Germinal center (tissue), 1 donor: Measurements from ENCODE around the gene POLD3.
"Not testable (repeated sequence)": the region's sequence is repeated elsewhere in the genome, so short reads cannot be mapped to it uniquely, and the experiment has no call there.

Experiments
- DNase-seq: peaks from one replicate; pipeline ENCODE4 v3.0.0; 2012; ENCODE audit warnings: mixed read lengths, low spot score

Gene POLD3

DNA sequence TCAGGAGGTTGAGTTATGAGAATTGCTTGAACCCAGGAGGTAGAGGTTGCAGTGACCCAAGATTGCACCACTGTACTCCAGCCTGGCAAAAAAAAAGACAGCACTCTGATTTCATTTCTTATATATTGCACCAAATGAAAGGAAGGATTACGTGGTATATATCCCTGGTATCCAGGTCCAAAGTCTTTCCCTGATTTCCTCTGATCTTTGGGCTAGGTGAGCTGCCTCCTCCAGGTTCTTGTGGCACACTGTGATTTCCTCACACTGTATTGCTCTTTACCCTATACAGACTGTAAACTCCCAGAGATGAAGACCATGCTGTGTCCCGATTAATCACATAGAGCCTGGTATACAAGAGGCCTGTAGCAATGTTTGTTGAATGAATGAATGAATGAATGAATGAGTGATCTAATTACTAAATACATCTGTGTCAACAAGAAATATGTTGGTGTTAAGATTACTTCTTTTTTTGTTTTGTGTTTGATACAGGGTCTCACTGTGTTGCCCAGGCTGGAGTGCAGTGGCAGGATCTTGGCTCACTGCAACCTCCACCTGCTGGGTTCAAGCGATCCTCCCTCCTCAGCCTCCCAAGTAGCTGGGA lies 9.3 kb upstream of the POLD3 start:
- DNase-seq: no peak

DNA sequence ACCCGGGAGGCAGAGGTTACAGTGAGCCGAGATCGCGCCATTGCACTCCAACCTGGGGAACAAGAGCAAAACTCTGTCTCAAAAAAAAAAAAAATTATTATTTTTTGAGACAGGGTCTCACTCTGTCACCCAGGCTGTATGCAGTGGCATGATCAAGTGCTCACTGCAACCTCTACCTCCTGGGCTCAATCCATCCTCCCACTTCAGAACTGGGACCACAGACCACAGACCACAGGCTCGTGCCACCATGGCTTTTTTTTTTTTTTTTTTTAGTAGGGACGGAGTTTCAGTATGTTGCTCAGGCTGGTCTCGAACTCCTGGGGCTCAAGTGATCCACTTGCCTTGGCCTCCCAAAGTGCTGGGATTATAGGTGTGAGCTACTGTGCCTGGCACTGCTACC lies 1.9 kb upstream of the POLD3 start:
- DNase-seq: not testable (repeated sequence)

DNA sequence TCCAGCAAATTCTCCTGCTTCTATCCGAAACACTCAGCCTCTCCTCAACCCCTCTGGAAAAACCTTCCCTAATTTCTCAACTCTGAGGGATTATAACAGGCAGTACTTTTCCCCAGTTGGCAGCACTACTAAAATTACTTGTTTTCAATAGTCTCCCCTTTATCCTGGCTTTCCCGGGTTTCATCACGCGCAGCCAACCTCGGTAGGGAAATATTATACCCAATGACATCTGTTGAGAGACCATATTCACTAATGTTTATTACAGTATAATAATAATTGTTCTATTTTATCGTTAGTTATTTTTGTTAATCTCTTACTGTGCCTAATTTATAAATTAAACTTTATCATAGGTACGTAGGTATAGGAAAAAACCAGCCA lies 330 bp upstream of the POLD3 start:
- DNase-seq: no peak

DNA sequence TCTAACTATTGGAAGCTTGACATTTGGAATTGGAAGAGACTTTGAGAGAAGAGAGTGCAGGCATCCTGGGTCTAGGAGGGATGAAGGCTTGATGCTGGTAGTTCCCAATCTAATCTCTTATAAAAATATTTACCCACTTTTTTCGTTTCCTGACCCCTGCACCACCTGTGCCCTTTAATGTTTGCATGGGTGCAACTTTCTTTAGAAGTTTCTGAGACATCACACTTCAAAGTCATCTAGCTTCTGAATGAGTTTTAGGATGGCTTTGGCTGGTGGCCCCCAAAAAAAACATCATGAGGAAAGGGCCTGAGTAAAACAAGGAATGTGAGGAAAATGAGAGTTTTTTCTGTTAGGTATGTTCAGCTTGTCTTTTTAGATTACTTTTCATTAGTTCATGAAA lies 1.1 kb downstream of the POLD3 start:
- no peak for DNase-seq

DNA sequence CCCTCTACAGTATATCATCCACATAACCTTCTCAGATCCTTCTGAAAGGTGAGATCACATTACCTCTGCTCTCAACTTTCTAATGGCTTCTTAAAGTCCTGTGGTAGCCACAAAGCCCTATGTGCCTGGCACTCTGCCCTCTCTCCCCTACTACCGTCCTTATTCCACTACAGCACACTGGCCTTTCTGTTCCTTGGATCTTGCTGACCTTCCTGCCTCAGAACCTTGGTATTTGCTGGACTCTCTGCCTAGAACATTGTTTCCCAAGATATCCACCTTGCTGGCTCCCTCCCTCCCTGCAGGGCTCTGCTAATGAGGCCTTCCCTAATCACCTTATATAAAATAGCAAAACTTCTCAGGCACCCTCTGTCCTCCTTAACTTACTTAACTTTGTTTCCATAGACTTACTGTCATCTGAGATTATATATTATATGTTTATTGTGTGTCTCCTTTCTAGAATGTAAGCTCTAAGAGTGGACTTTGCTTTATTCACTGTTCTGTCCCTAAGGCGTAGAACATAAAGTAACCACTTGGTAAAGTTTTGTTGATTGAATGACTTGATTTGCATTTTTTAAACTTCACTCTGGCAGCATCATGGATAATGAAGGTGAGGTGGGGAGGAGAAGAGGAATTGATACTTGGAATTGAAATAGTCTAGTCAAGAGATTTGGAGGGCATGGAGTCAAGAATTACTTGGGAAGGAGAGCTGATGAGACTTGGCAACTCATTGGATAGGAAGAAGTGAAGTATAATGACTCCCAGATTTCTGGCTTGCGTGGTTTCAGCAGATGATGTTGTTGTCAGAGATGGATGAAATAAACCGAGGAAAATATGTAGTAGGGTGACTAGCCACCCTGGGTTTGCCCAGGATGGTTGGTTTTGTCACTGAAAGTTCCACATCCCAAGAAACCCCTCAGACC lies 10.5 kb downstream of the POLD3 start:
- DNase-seq: no peak

DNA sequence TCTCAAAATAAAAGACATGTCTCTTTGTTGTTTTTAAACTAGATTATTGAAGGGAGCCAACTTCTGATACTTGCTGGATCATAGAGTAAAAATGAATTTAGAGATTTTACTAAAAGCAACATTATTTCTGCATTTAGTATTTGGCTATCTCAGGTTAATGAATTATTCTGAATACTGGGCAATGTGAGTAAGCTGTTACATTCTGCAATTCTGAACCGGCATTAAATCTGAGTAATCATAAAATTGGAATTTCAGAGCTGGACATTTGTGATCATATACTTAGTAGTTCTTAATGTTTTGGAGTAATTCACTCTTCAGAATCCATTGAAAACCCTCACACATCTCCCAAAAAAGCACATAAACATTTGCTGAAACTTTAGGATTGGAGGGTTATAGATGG lies 11.5 kb downstream of the POLD3 start:
- DNase-seq: no peak

DNA sequence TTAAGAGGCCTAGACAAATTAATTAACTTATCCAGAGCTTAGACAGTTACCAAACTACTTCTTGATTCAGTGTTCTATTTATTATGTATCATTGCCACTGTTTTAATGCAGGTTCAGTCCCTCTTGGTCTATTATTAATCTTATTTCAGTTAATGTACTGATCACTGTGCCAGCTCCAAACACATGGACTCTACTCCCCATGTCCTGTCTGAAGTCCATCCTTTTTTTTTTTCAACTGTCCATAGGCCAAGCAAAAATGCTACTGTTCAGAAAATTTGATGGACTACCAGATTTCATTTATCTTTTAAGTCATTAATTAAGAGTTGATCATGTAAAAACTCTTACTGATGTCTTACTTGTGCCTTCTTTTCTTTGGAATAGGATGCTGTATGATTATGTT lies 11.9 kb downstream of the POLD3 start:
- DNase-seq: no peak

DNA sequence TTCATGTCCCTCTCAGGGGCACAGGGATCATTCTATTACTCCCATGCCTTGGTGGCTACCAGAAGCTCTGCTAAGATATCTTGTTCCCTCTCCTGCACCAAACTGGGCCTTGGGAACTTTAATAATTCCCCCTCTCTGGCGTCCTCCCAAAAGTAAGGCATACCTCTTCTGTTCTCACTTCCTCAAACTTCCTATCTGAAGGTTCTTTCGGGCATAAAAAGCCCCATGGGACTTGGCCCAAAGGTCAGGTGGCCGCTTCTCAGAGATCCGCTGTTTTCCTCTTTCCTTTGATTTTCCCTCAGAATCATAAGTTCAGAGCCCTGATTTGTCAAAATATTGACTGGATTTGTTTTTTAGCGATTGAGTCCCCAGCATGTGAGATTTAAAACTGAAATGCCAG lies 13.0 kb downstream of the POLD3 start:
- no peak for DNase-seq

DNA sequence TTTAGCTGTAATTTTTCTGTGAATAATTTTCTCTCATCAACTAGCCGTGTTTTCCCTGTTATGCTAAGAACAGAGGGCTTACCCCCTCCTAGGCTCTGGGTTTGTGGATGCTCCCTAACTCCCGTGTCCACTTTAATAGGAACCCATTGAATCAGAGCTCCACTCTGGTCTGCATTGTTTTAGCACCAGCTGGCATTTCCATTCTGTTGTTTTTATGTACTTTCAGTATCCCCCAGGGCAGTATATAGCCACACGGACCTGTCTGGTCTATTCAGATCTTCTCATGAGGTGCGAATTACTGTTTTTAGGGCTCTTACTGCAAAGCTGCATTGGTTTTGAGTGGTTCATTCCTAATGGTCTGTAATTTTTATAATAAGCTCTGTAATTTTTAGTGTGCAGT lies 16.0 kb downstream of the POLD3 start:
- no peak for DNase-seq

DNA sequence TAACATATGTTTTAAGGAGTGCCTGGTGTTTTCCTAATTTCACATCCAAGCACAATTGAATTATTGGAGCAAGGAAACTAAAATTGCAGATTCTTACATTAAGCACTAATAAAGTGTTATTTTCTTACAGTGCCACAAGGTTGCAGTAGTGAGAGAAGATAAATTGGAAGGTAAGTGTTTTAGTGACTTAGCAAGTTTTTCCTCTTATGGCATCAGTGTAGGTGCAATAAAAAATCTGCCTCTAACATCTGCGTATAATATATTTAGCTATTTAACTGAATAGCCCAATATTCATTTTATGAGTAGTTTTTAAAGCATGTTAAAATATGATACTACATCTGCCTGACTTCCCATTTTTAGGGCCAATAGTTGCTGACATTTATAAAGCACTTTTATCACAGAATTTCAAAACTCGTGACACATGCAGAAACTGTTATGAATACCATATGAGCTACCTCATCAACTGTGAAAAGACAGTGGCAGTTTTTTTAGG lies 19.0 kb downstream of the POLD3 start:
- DNase-seq: no peak

DNA sequence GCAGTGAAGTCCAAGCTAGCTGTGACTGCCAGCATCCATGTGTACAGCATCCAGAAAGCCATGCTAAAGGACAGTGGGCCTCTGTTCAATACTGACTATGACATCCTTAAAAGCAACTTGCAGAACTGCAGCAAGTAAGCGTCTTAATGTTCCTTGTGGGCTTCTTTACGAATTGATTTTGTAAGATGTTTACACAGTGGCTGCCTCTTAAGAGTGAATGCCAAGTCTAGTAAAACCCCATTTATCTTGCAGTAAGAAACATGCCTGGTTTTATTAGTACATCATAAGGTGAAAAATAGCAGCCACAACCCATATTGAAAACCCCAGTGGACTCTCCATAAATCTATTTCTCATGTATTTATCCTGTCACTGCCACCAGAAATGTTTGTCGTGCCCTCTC lies 20.5 kb downstream of the POLD3 start:
- DNase-seq: no peak

DNA sequence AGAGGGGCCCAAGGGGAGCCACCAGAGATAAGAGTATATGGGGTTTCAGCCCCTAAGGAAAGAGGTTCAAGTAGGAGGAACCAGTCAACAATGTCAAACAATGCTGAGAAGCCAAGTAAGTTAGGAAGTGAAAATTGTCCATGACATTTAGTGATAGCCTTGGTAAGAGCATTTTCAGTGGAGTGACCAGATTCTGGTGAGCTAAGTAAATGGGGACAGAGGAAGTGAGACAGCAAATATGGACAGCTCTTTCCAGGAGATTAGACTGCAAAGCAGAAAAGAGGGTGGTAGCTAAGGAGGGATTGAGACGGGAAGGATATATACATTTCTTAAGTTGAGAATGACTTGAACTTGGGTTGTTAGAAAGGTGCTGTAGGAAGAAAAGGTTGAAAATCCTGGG lies 22.9 kb downstream of the POLD3 start:
- DNase-seq: no peak

DNA sequence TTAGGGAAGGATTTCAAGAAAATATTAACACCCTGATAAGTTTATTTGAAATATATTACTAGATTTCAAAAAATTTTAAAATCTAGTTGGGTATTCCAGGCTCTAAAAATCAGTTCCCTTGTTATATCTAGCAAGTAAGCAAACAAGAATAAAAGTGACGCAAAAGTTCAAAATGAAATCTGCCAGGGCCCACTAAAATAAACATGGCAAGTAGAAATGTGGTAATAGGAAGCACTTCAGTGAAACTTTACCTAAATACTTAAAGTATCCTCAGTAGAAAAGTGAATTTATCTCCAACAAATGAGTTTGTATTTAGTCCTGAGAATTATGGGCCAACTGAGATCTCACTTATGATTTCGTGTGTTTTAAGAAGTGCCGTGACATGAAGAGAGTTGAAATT lies 23.6 kb downstream of the POLD3 start:
- no peak for DNase-seq

DNA sequence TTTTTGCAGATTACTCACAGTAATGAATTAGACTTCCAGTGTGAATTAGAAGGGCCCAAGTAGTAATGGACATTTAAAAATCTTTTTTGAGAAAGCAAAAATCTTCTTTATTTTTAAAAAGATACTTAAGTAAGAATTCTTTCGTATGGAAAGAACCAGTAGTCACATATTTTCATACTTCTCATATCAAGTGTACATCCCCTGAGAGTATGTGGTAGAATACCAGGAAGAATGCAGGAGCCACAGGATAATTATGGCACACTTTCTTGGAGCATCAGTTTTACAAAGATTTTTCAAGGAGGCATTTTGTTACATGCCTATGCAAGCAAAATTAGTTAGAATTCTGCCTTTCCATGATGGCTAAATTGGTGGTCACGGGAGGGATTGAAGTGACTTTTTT lies 28.1 kb downstream of the POLD3 start:
- no peak for DNase-seq

DNA sequence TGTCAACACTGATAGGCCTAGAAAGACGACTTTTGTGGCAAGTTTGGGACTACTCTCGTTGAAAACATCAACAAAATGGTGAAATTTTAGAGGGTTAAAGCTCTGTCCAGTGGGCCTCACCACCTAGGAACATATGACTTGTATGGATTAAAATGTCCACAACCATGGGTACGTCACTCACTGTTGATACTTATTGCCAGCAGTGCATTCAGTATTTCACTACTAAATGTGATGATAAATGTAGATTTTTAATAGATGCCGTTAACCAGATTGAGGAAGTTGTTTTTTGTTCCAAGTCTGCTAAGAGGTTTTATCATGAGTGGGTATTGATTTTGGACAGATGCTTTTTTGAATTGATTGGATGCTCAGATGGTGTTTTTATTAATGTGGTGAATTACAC lies 33.7 kb downstream of the POLD3 start:
- no peak for DNase-seq

DNA sequence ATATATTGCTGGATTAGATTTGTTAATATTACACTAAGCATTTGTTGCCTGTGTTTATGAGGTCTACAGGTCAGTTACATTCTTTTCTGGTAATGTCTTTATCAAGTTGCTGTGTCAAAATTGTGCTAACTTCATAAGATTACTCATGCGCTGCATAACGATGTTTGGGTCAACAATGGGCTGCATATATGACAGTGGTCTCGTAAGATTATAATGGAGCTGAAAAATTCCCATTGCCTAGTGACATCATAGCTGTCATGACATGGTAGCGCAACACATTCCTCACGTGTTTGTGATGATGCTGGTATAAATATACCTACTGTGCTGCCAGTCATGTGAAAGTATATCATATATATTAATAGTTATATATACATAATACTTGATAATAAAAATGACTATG lies 34.2 kb downstream of the POLD3 start:
- DNase-seq: no peak

DNA sequence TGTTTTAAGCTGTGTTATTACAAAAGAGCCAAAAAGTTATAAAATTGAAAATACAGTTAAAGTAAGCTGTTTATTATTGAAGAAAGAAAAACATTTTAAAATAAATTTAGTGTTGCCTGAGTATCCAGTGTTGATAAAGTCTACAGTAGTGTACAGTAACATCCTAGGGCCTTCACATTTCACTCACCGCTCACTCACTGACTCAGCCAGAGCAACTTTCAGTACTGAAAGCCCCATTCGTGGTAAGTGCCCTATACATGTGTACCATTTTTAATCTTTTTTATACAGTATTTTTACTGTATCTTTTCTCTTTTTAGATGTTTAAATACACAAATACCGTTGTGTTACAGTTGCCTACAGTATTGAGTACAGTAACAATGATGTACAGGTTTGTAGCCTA lies 35.0 kb downstream of the POLD3 start:
- DNase-seq: no peak

DNA sequence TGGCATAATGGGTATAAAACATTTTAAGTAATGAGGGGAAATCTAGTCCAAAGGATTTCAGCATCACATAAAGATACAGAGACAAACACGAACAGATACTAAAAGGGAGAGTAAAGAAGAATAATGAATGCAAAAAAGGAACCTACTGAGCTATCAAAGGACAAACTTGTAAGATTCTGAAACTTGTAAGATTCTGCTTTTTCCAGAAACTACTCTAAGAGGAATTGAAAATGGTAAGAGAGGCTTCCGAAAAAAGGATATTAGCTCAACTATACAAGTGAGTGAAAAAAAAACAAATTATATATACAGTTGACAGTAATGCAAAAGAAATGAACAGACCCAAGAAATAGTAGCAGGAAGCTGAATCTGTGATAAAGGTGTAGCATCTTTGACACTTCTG lies 37.7 kb downstream of the POLD3 start:
- no peak for DNase-seq

DNA sequence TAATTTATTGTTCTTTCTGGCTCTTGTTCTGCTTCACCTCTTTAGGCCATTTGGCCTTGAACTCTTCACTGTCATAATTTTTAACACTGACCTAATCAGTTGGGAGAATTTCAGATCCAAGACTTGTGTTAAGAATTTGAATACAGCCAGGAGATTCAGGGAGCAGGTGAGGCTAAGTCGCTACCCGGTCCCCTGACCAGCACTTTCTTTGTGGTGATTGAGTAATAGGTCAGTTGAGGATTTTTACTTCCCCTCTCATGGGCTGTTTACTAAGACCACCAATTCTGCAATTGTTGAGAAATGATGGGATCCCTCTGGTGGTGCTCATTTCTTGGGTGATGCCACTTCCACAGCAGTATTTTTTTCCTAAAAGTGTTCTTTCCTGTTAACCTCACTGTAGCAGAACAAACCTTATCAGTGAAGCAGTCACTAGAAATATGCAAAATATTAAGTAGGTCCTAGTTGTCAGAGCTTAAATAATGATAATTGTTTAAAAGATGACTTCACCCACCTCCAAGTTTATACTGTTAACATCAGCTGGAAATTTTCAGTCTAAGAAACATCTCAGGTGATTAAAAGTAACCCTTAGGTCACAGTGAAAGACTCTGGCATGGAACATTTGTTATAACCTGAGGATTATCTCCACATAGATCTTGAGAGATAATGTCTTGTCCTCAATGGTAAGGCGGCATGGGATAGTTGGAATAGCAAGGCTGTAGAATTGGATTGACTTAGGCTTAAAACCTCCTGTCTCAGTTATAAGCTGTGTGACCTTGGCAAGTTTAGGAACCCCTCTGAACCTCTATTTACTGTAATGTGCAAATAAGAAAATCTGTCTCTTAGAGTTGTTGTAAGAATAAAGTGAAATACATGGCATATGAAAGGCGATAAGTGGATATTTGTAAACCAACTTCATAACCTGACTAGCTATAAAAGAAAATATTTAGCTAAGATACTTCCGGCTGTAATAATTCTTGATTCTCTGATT lies 41.3 kb downstream of the POLD3 start:
- no peak for DNase-seq

DNA sequence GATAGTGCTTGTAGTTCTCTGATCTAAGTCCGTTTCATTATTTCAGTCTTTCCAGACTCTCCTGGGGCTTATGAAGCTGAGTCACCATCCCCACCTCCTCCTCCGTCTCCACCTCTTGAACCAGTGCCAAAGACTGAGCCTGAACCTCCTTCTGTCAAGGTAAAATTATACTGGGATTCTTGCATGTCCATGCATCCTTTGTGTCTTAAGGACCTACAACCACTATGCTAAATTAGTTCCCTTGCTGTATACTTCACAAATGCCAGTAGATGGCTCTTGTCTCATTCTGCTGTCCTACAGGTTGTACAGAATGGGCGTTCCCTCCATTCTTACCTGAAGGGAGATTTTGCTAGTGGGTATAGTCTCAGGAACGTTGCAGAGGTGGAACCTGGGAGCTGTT lies 42.2 kb downstream of the POLD3 start:
- no peak for DNase-seq

DNA sequence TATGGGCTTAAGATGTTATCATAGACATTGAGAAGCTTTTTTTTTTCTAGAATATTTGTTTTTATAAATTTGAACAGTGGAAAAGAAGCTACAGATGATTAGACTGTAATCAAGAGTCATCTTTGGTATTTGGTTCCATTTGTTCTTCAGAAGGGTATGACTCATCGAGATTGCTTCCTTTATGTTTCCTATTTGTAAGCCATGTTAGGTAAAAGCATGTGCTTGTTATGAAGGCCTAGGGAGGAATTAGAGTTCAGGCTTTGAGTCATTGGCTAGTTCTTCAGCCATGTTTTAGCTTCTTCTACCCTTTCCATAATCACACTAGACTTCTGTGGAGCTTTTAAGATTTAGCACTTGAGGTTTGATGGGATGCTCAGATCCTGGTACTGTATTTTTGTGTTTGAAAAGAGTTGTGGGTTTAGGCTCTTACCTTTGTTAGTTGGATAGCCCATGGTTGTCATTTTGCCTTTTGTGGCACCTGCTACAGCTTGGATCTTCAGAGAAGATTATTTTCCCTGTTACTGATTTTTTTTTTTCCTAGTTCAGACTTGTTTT lies 44.3 kb downstream of the POLD3 start:
- DNase-seq: no peak

DNA sequence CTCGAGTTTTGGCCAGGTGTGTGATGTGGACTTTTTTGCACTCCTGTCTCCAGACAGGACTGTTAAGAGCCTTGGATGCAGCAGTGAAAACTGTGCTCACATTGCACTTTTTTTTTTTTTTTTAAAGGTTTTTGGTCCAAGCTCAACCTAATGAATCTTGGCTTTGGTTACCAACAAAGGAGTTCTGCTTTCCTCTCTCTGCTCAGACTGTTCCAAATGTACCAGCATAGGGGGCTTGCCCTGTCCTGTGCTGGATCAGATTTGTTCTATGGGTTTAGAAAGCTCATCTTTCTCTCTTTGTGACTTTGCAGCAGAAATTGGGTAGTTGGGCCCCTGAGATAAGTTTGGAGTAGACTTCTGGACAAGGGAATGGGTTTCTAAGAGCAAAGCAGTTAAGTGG lies 45.3 kb downstream of the POLD3 start:
- no peak for DNase-seq
